BE2C (cell line): ENCODE results near the gene NOTCH3.

Experiments
- DNase-seq: peaks from one replicate; pipeline ENCODE4 v3.0.0-alpha.2; 2020
- H3K27me3 ChIP-seq: fragments of 250-450 bp; sonication (Bioruptor Pico); 2 replicates; pipeline ENCODE4 v1.5.1; 2020; ENCODE audit warnings: mild to moderate bottlenecking
- H3K36me3 ChIP-seq: fragments of 250-450 bp; sonication (Bioruptor Pico); 2 replicates; pipeline ENCODE4 v1.5.1; 2020; ENCODE audit warnings: mild to moderate bottlenecking
- H3K4me1 ChIP-seq: fragments of 250-450 bp; sonication (Bioruptor Pico); 2 replicates; pipeline ENCODE4 v1.5.1; 2020
- H3K4me3 ChIP-seq: 2 replicates; pipeline ENCODE4 v1.5.1; 2011; ENCODE audit warnings: low read depth, low read length
- H3K9me3 ChIP-seq: fragments of 250-450 bp; sonication (Bioruptor Pico); 2 replicates; pipeline ENCODE4 v1.5.1; 2020
- TF ChIP-seq, protein P1 (sequence below): IDR thresholded peaks from 2 replicates; pipeline ENCODE4 v1.5.1; 2012; ENCODE audit warnings: mild to moderate bottlenecking, low read depth, low read length

NOTCH3 gene

GRCh38 chr19:15169541-15170285 lies 31.1 kb downstream of the NOTCH3 start:
- TF ChIP-seq, protein P1, sequence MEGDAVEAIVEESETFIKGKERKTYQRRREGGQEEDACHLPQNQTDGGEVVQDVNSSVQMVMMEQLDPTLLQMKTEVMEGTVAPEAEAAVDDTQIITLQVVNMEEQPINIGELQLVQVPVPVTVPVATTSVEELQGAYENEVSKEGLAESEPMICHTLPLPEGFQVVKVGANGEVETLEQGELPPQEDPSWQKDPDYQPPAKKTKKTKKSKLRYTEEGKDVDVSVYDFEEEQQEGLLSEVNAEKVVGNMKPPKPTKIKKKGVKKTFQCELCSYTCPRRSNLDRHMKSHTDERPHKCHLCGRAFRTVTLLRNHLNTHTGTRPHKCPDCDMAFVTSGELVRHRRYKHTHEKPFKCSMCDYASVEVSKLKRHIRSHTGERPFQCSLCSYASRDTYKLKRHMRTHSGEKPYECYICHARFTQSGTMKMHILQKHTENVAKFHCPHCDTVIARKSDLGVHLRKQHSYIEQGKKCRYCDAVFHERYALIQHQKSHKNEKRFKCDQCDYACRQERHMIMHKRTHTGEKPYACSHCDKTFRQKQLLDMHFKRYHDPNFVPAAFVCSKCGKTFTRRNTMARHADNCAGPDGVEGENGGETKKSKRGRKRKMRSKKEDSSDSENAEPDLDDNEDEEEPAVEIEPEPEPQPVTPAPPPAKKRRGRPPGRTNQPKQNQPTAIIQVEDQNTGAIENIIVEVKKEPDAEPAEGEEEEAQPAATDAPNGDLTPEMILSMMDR = no peak
- Histone ChIP-seq H3K27me3 (no peaks in the 10 kb centered on the region), H3K9me3 (peaks cover 3% of the 10 kb centered on the region), H3K36me3 (no peaks in the 10 kb centered on the region), H3K4me1 (no peaks in the 10 kb centered on the region), H3K4me3 (no peak overlapping the region)
- DNase-seq = no peak

DNA sequence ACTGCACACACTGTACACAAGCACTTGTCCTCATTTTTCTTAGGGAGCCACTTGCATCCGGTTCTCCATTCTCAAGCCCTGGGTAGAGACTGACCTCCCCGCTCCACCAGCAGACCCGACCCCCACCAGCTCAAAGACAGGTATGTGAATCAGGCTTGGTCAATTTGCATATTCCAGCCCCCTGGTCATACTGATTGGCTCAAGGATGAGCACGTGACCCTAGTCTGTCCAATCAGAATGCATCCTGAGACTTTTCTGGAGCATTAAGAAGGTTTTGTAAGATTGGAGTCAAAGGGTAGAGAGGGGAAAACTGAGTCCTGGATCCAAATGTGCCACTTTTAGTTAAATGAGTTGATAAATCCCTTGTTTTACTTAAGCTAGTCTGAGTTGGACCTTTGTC lies 34.1 kb downstream of the NOTCH3 start:
- H3K4me1 ChIP-seq = no peaks in the 10 kb centered on the region
- H3K9me3 ChIP-seq = peaks cover 3% of the 10 kb centered on the region
- TF ChIP-seq, protein P1 = no peak
- no peak for DNase-seq
- H3K27me3 ChIP-seq = no peaks in the 10 kb centered on the region
- no peak overlapping the region for H3K4me3 ChIP-seq
- no peaks in the 10 kb centered on the region for H3K36me3 ChIP-seq

- Histone ChIP-seq H3K4me1 (no peaks in the 10 kb centered on the region), H3K36me3 (no peaks in the 10 kb centered on the region), H3K27me3 (no peaks in the 10 kb centered on the region), H3K9me3 (peaks cover 3% of the 10 kb centered on the region), H3K4me3 (no peak overlapping the region)
- DNase-seq = peak; percentile 72
- TF ChIP-seq, protein P1 = peak; percentile 79
Observed at GRCh38 chr19:15161028-15161984, 39.5 kb downstream of the NOTCH3 start.

DNA sequence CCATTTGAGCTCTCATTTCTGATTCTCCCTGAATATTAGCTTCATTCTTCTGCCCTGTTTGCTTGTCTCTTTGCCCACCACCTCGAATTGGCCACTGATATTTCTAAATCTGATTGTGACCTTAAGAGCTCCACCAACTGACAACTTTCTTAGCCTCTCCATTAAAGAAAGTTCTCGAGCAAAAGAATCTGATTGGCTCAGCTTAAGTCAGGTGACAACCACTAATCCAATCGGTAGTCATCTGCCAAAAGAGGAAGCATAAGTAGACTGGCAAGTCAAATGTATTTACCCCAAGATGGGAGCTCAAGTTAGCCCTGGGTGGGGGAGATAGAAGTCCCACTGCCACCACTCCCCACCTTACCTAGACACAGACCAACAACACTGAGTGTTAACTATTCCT lies 41.5 kb downstream of the NOTCH3 start:
- no peaks in the 10 kb centered on the region for H3K4me1 ChIP-seq
- H3K9me3 ChIP-seq = no peaks in the 10 kb centered on the region
- H3K27me3 ChIP-seq = no peaks in the 10 kb centered on the region
- no peak for DNase-seq
- H3K36me3 ChIP-seq = no peaks in the 10 kb centered on the region
- no peak overlapping the region for H3K4me3 ChIP-seq
- TF ChIP-seq, protein P1 = no peak

DNA sequence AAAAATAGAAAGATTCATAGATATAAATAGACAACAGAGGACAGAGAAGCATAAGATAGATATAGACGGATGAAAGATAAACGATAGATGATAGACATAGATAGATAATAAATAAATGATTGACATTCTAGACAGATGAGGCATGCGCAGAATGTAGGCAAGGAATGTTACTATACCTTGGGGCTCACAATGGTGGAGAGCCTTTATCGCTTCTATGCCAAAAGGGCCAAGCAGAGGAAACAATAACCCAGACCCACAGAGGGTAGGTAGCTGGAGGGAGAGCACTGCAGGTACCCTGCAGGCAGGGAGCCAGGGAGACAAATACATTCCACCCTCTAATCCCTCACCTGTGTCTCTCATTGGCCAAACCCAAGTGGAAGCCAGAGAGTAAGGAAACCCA lies 44.4 kb downstream of the NOTCH3 start:
- no peak for DNase-seq
- Histone ChIP-seq H3K9me3 (no peaks in the 10 kb centered on the region), H3K4me3 (no peak overlapping the region), H3K27me3 (no peaks in the 10 kb centered on the region), H3K36me3 (no peaks in the 10 kb centered on the region), H3K4me1 (no peaks in the 10 kb centered on the region)
- TF ChIP-seq, protein P1 = no peak
